ENCODE results near the gene SETDB2.
A peak's percentile ranks its signal among the peaks of the same experiment; 100 is the strongest.

SETDB2 gene

GRCh38 chr13:49466292-49466838 lies 22.3 kb downstream of the SETDB2 start:
- no peak for DNase-seq (ENCODE audit: low read depth in 3 of 3)

GRCh38 chr13:49472186-49472585 lies 28.1 kb downstream of the SETDB2 start:
- no peak for DNase-seq (ENCODE audit: low read depth in 3 of 3)

DNA sequence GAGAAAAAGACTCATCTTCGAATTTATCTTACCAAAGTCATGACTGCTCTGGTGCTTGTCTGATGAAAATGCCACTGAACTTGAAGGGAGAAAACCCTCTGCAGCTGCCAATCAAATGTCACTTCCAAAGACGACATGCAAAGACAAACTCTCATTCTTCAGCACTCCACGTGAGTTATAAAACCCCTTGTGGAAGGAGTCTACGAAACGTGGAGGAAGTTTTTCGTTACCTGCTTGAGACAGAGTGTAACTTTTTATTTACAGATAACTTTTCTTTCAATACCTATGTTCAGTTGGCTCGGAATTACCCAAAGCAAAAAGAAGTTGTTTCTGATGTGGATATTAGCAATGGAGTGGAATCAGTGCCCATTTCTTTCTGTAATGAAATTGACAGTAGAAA lies 32.5 kb downstream of the SETDB2 start:
- no peak for DNase-seq (ENCODE audit: low read depth in 3 of 3)

DNA sequence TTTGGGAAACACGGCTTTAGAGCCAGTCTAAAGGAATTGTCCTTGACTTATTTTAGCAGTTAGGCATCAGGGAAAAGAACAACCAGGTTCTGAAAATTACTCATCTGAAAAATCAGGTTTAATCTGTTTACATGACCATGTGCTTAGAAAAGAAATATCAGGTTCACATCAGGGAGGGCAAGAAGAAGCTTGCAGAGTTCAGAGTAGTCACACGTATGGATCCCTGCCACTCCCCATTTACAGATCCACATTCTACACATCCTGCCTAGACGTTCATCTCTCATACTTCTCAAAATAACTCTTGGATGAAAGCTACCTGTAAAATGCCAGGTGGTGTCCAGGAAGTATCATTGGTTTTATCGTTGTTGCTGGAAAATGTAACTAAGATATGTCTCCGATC lies 37.7 kb downstream of the SETDB2 start:
- no peak for DNase-seq (ENCODE audit: low read depth in 3 of 3)

DNA sequence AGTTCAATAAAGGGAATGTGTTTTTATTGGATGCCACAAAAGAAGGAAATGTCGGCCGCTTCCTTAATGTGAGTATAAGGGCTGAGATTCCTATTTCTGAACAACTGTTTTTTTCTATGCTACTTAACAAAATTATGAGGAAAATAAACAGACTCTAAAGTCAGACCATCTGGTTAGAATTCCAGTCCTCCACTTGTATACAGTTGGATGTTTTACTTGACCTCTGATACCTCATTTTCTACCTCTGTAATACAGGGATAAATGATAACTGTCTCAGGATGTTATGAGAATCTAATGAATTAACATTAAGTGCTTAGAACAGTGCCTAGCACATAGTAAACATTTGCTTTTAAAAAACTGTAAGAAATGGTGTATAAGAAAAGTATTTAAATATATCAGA lies 44.5 kb downstream of the SETDB2 start:
- no peak for DNase-seq (ENCODE audit: low read depth in 3 of 3)

DNA sequence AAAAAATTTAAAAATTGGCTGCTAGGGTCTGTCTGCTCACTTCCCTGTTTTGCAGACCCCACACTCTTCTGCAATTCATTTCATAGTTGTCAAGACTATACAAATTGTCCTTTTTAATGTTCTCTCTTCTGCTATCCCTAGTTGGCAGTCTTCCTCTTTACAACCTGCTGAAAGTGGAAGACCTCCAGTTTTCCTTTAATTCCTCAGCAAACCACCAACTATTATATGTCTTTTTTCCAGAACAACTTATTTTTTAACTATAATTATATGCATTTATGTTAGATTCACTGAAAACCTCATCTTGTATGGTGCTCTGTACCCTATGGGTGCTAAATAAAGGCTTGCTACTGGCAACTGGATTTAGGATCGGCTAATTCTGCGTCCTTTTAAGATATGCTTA lies 50.6 kb downstream of the SETDB2 start:
- DNase-seq (ENCODE audit: low read depth in 3 of 3), result no peak

- DNase-seq (ENCODE audit: low read depth in 3 of 3), result peak; percentile 81 to 86 (median 81)
Observed at GRCh38 chr13:49495783-49496762, 52.0 kb downstream of the SETDB2 start, which contains the start of gene PHF11. Gene PHF11 (plus strand): TSS chr13:49495953. CDS start chr13:49496002, 49 bp downstream.

GRCh38 chr13:49496837-49497236 lies 52.8 kb downstream of the SETDB2 start:
- DNase-seq (ENCODE audit: low read depth in 3 of 3), result peak in 2 of 3 donors; percentile 43 to 57

DNA sequence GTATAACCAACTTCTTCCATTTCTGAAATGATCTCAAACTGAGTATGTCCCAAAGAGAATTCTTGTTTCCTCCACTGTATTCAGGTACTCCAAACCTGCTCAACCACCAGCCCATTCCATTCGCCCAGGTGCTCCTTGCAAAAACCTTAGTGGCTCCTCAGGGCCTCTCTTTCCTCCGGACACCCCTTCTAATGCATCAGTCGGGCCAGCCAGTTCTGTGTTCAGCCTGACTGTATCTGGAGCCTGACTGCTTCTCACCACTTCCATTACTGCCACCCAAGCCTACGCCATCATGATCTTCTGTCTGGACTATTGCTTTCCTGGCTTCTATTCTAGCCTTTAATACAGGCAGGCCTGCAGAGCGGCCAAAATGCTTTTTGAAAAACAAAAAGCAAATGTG lies 53.2 kb downstream of the SETDB2 start:
- no peak for DNase-seq (ENCODE audit: low read depth in 3 of 3)

DNA sequence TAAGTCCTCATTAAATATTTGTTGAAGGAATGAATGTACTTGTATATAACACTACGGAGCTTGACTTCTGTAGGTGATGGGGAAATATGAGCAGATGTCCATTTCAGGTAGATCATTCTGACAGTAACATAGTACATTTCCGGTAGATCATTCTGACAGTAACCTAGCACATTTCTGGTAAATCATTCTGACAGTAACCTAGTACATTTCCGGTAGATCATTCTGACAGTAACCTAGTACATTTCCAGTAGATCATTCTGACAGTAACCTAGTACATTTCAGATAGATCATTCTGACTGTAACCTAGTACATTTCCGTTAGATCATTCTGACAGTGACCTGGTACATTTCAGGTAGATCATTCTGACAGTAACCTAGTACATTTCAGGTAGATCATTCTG lies 54.1 kb downstream of the SETDB2 start:
- no peak for DNase-seq (ENCODE audit: low read depth in 3 of 3)

GRCh38 chr13:49499889-49500660 lies 56.0 kb downstream of the SETDB2 start:
- no peak for DNase-seq (ENCODE audit: low read depth in 3 of 3)

- DNase-seq (ENCODE audit: low read depth in 3 of 3), result no peak
Observed at GRCh38 chr13:49502954-49503353, 58.9 kb downstream of the SETDB2 start.

- no peak for DNase-seq (ENCODE audit: low read depth in 3 of 3)
Observed at GRCh38 chr13:49503951-49504350, 59.9 kb downstream of the SETDB2 start.

- no peak for DNase-seq (ENCODE audit: low read depth in 3 of 3)
Observed at GRCh38 chr13:49512578-49512977, 68.5 kb downstream of the SETDB2 start.

DNA sequence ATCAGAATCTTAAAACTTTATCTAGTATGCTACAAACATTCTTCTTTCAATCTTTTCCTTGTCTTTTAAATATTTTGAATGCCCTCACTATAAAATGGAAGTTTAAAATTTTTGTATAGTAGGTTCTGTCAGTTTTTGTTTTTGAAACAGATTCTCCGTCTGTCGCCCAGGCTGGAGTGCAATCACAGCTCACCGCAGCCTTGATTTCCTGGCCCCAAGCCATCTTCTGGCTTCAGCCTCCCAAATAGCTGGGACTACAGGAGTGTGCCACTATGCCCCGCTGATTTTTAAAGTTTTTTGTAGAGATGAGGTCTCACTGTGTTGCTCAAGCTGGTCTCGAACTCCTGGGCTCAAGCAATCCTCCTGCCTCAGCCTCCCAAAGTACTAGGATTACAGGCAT lies 72.4 kb downstream of the SETDB2 start:
- no peak for DNase-seq (ENCODE audit: low read depth in 3 of 3)

DNA sequence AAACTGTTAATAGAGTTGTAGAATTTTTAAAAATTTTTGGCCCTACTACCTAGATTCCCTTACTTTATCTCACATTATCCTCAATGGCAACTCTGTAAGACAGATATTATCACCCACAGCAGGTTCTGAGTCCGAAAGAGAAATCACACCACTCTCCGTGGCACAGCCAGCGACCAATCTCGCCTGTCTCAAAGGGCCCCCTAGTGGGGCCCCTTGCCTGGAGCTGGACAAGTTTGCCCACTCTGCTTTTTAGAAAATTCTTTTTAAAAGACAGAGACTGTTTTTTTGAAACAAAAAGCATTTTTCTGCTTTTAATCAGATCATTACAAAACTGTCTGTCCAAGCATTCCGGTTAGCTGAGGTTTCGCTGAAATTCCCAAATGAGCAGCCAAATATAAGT lies 73.4 kb downstream of the SETDB2 start:
- DNase-seq (ENCODE audit: low read depth in 3 of 3), result no peak

DNA sequence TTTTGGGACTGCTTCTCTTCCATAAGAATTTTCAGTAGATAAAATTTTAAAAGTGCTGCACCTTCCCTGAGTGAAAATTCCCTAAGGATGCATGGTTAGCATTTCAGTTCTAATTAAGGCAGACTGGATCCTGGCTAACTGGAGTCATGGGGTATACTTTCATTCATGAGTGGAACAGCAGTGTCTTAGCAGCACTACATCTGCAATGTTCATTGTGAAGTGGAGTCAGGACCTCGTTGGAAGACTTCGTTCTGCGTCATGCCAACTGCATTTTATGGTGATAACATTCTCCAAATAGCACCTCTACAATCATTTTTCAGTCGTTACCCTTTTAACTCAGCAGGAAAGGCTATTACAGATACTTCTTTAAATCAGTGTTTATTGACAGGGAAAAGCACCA lies 77.2 kb downstream of the SETDB2 start:
- DNase-seq (ENCODE audit: low read depth in 3 of 3), result no peak

- DNase-seq (ENCODE audit: low read depth in 3 of 3), result no peak
Observed at GRCh38 chr13:49524740-49525501, 80.8 kb downstream of the SETDB2 start.

GRCh38 chr13:49527123-49527522 lies 83.0 kb downstream of the SETDB2 start:
- DNase-seq (ENCODE audit: low read depth in 3 of 3), result no peak

- no peak for DNase-seq (ENCODE audit: low read depth in 3 of 3)
Observed at GRCh38 chr13:49528161-49528560, 84.1 kb downstream of the SETDB2 start.

- no peak for DNase-seq (ENCODE audit: low read depth in 3 of 3)
Observed at GRCh38 chr13:49530457-49530856, 86.4 kb downstream of the SETDB2 start.

DNA sequence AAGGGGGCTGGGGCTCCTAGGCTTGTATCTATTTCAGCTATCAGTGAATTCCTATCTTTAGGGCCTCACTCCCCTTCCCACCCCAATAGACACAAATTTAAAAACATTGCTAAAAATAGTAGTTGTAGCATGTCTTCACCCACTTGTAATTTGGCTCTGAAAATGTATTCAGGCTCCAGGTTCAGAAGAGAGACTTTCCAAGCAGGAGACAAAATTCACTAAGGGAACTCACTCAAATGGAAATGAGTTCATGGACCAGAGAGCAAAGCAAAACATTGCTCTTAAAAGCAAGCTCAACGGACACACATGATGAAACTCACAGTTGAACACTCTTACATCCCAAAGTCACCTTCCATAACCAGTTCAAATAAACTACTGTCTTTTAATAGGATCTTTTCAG lies 88.5 kb downstream of the SETDB2 start:
- DNase-seq (ENCODE audit: low read depth in 3 of 3), result no peak
